Motor neuron (in vitro differentiated cells): ENCODE results near the gene KIAA2012. TPM values are rescaled to one million over a fixed set of nuclear protein-coding genes. Genes with fewer than 3 reads are reported as not detected.

ENCODE experiments used
- ATAC-seq, 8 experiments: fragments of 200-7000 bp; cut with Tn5 transposase; replicated peaks in 6 of 8; 2 replicates each; pipeline ENCODE4 v1.8.0; 2021; ENCODE audit warnings: mild to moderate bottlenecking in 8 of 8, moderate library complexity in 8 of 8
- H3K27ac ChIP-seq, 2 donors: fragments of 250-450 bp; sonication (Bioruptor Pico); 2 replicates each; pipeline ENCODE4 v1.9.0; 2021; ENCODE audit warnings: antibody characterized with exemption in 2 of 2, mild to moderate bottlenecking in 2 of 2, moderate library complexity in 1 of 2
- H3K4me1 ChIP-seq, 2 donors: fragments of 250-450 bp; sonication (Bioruptor Pico); replicated peaks in 1 of 2; 2 replicates each; pipeline ENCODE4 v1.6.1; 2021; ENCODE audit warnings: antibody characterized with exemption in 2 of 2, mild to moderate bottlenecking in 2 of 2, moderate library complexity in 1 of 2
- H3K4me3 ChIP-seq, 5 donors: fragments of 250-450 bp; sonication (Bioruptor Pico); 2 replicates each; pipeline ENCODE4 v1.9.0; 2021; ENCODE audit warnings: antibody characterized with exemption in 5 of 5, mild to moderate bottlenecking in 5 of 5, moderate library complexity in 4 of 5
- WGBS, 10 experiments: fragments of 450-650 bp; shearing (Covaris generic); methylation state at CpG; one replicate each; pipeline ENCODE4 v1.0.0; 2022; 5-methylcytosine and 5-hydroxymethylcytosine counted together
- in situ Hi-C, 9 experiments: fragments of 400-800 bp; cut with MboI; loops; one replicate each; pipeline ENCODE4 v1.15.0; 2021; ENCODE audit warnings: low sequenced_read_pairs in 9 of 9, low pct_unique_long_range_greater_than_20kb in 2 of 9; ENCODE audit not compliant: unreplicated experiment in 9 of 9
- total RNA-seq, 8 experiments: library from RNA; unstranded; fragments of 300-600 nt; gene quantifications; 2 replicates each; pipeline versions ENCODE4 v1.2.3 to v1.2.4, GENCODE V29; 2022

The KIAA2012 gene
- total RNA-seq, 8 experiments from 2014 or later: 0.24 to 12.5 (median 0.39) TPM

DNA sequence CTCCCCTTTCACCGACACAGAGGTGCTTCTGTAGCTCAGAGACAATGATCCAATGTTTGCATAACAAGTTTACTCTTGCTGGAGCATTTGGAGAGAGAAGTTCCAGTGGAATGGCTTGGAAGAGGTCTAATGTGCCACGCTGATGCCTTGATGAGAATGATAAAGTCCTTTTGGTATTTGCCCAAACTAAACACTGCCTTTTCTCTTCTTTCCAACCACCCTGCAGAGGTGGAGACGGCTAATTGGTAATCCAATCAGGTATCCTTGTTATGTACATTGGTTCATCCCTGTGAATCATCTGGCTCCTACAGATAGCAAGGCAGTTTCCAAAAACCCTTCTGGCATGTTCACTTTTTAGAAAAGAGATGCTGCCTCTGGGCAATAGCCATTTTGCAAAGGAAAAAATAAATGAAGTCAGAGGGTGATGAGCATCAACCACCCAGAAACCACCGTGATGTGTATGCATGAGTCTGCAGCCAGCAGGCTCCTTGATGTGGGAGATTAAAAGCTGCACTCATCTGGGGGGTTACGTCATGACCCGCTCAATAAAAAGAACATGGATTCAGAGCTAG lies 40.6 kb downstream of the KIAA2012 start:
- peak in 3 of 8 experiments; percentile 54 to 59 (median 59) for ATAC-seq
- Histone ChIP-seq H3K4me1 (peaks cover 15 to 19% of the 10 kb centered on the region in 2 donors), H3K27ac (no peak overlapping the region), H3K4me3 (no peak overlapping the region)
- whole genome bisulfite sequencing, 10 experiments: 10 to 94% (median 78%) methylated on average over 2 to 5 of the region's 6 CpGs; no CpG with 5 or more reads in 3 of the 10 experiments
- in situ Hi-C loops: no loop called here

DNA sequence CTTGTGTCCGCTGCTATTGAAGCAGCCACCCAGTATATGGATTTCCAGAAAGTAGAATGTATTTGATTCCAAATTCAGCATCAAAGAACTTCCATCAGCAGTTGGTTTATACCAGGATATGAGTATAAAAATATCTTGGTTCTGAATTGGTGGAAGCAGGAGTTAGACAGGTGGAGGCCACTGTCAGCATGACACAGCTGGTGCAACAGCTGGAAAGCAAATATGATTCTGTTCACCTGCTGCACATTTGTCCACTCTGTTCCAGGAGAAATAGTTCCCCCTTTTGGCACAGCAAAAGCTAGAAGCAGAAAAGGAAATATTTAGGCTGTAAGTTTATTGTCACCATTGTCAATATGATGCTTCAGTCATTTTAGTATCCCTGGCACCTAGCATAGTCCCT lies 41.2 kb downstream of the KIAA2012 start:
- ATAC-seq: no peak

DNA sequence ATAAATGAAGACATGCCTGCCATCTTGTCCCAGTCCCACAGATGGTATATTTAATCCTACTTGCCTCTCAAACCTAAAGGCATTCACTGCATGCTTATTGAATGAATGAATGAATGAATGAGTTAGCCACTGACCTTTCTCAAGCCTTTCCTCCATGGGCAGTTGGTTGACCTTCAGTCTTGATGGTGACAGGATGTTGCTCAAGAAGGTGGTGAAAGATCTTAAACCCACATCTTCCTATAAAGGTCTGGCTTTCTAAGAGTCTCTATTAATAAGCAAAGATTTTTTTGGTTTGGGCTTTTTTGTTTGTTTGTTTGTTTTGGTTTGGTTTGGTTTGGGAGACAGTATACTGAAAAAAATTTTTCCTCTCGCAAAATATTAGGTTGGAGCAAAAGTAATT lies 41.7 kb downstream of the KIAA2012 start:
- in situ Hi-C loops: no loop called here
- 17 to 100% (median 100%) methylated on average over 1 of the region's 1 CpG; no CpG with 5 or more reads in 2 of the 10 experiments for WGBS, 10 experiments
- Histone ChIP-seq H3K27ac (no peak overlapping the region), H3K4me3 (no peak overlapping the region), H3K4me1 (peaks cover 11 to 15% of the 10 kb centered on the region in 2 donors)
- ATAC-seq: no peak

More for the DNA sequence above, 41.2 kb downstream of the KIAA2012 start:
- H3K4me3 ChIP-seq: no peak overlapping the region
- peaks cover 11 to 19% of the 10 kb centered on the region in 2 donors for H3K4me1 ChIP-seq
- WGBS, 10 experiments: 43 to 100% (median 67%) methylated on average over 1 of the region's 1 CpG; no CpG with 5 or more reads in 3 of the 10 experiments
- in situ Hi-C loops: no loop called here
- no peak overlapping the region for H3K27ac ChIP-seq

DNA sequence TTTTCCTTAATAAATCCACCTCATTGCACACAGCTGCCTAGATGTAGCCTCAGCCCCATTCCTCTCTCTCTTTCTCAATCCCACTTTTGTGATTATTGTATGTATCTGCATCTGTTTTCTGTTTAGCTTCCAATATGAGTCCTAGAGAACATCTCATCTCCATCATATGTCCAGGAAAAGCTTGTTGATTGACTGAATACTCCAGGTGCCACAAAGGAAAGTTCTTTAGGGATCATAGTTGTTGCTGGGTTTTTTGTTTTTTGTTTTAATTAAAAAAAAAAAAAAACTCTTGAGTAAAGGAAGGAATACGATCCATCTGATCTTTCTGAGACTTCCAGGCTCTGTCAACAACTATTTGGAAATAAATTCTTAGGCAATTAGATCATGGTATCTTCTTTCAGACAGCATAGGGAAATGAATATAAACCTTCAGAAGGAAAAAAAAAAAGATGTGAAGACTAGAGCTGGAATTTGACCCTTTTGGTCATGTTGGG lies 42.5 kb downstream of the KIAA2012 start:
- H3K4me3 ChIP-seq: no peak overlapping the region
- ATAC-seq: peak in 3 of 8 experiments; percentile 44 to 89 (median 61)
- in situ Hi-C loops: no loop called here
- WGBS, 10 experiments: 0 to 100% (median 70%) methylated on average over 1 of the region's 1 CpG; no CpG with 5 or more reads in 1 of the 10 experiments
- H3K4me1 ChIP-seq: peaks cover 4 to 7% of the 10 kb centered on the region in 2 donors
- no peak overlapping the region for H3K27ac ChIP-seq

DNA sequence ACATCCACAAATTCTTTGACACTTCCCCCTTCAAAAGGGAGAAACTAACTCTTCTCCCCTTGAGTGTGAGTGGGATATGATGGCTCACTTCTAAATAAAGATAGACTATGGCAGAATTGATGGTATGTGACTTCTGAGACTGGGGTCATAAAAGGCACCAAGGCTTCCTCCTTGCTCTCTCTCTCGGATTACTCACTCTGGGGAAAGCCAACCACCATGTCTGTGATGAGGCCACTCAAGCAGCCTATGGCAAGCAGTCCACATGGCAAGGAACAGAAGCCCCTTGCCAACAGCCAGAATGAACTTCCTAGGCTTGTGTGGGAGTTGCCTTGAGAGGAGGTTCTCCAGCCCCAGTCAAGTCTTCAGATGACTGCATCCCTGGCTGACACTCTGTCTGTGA lies 43.6 kb downstream of the KIAA2012 start:
- Histone ChIP-seq H3K27ac (no peak overlapping the region), H3K4me3 (no peak overlapping the region), H3K4me1 (no peaks in the 10 kb centered on the region)
- no peak for ATAC-seq
- 100% methylated on average over 1 of the region's 1 CpG; no CpG with 5 or more reads in 8 of the 10 experiments for WGBS, 10 experiments
- in situ Hi-C loops: no loop called here

DNA sequence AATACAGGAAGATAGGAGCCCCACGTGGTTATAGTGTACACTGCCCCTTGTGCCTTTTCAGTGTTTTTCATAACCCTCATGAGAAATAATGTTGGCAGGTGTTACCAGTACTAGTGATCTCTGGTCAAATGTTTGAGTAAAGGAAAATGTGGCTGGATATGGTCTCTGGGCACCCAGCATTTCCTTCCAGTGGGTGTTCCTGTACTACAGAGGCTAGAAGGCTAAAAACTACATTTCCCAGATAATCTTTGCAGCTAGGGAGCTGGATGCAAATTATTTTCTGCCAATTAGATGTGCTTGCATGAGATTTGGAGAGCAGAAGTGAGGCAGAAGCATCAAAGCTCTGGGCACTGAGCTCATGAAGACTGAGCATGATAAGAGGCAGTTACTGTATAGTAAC lies 45.1 kb downstream of the KIAA2012 start:
- H3K27ac ChIP-seq: no peak overlapping the region
- in situ Hi-C loops: no loop called here
- no peak overlapping the region for H3K4me3 ChIP-seq
- peak in 1 of 8 experiments; percentile 37 for ATAC-seq
- H3K4me1 ChIP-seq: peaks cover 4 to 6% of the 10 kb centered on the region in 2 donors
- 17 to 100% (median 92%) methylated on average over 1 of the region's 1 CpG; no CpG with 5 or more reads in 3 of the 10 experiments for WGBS, 10 experiments

DNA sequence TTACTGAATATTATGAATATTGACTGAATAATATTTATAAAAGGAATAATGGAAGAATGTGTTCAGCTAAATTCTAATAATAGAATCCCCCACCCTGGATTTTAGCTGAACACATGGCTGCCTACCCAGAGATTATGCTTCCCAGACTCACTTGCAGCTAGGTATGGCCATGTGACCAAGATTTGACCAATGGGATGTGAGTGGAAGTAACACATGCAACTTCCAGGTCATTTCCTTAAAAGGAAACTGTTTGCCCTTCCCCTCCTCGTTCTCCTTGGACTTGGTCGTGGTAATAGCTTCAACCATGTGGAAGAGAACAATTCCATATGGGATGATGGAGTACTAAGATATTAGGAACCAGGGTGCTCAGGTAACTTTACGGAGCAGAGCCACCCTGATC lies 47.8 kb downstream of the KIAA2012 start:
- Histone ChIP-seq H3K27ac (no peak overlapping the region), H3K4me3 (no peak overlapping the region), H3K4me1 (peaks cover 9 to 13% of the 10 kb centered on the region in 2 donors)
- in situ Hi-C loops: no loop called here
- WGBS, 10 experiments: 11 to 100% (median 83%) methylated on average over 1 to 3 of the region's 3 CpGs; no CpG with 5 or more reads in 3 of the 10 experiments
- no peak for ATAC-seq

DNA sequence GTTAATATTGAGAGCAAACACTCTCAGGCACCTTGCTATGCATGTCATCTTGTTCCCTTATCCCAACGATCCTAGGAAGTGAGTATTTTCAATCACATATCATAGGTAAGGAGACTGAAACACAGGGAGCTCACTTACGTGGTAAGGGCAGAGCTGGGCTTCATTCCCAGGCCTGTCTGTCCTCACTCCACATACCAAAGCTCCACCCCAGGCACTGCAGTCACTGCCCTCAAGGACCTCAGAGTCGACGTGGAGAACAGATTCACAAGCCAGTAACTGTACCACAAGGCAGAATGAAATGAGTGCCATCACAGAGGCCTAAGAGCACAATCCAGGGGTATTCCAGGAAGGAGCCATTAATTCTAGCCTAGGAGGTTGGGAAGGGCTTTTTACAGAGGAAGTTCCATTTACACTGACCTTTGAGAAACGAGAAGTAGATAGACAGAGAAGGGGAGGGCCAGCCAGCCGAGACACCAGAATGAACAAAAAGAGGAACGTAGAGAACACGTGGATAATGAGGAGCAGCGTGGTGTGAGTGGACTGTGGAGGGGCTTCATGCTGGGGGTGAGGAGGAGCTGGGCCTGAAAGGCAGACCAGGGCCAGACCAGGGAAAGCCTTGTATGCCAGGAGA lies 48.6 kb downstream of the KIAA2012 start:
- WGBS, 10 experiments: 53 to 100% (median 82%) methylated on average over 1 to 6 of the region's 9 CpGs; no CpG with 5 or more reads in 1 of the 10 experiments
- in situ Hi-C loops: no loop called here
- Histone ChIP-seq H3K27ac (no peak overlapping the region), H3K4me3 (no peak overlapping the region), H3K4me1 (peaks cover 9 to 13% of the 10 kb centered on the region in 2 donors)
- peak in 1 of 8 experiments; percentile 10 for ATAC-seq

DNA sequence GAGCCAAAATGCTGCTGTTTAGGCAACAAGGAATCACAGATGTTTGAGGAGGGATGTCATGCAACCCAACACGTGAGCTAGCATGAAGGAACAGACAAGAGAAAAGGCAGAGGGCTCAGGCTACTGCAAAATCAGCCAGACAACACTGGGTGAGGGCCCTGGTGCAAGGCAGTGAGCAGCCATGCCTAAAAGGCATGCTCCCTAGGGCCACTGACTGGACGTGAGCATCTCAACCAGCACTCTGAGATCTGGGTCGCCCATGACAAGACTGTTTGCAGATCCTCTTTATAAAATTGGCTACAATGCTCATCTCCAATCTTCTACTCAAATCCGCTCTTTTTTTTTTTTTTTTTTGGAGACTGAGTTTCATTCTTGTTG lies 49.1 kb downstream of the KIAA2012 start:
- H3K4me3 ChIP-seq: no peak overlapping the region
- in situ Hi-C loops: no loop called here
- no peak overlapping the region for H3K27ac ChIP-seq
- 50 to 93% (median 77%) methylated on average over 1 to 3 of the region's 4 CpGs; no CpG with 5 or more reads in 6 of the 10 experiments for WGBS, 10 experiments
- H3K4me1 ChIP-seq: peaks cover 9 to 13% of the 10 kb centered on the region in 2 donors
- ATAC-seq: no peak

DNA sequence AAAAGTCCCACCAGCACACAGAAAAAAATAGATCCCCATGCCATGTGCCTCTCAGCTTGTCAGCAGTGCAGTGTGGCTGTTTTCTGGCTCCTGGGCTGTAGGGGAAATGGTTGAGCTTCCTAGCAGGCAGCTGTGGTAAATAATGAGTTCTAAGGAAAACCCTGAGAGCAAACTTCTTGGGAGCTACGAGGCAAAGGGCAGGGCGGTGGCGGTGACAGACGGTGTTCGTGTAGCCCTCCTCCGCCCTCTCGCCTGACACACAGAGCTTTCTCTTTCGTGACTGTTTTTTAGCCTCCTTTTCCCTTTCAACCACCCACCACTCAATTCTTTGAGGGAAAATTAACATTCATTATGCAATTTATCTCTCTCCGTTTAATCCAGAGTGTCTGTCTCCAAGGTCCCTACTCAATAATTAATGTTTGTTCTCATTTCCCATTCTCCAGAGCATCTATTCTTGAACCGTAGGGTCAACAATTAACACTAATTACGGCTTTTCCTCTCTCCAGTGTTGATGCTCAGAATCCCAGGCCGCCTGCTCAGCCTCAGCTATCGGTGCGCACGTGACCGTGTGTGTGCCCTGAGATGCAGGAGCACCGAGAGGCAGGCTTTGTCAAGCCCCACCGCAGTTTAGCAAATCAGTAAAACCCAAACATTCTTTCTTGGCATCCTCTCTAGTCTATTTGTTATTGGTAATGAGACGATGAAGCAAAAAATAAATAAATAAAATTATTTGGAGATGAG lies 50.1 kb downstream of the KIAA2012 start:
- Histone ChIP-seq H3K4me3 (no peak overlapping the region), H3K27ac (peak overlapping the region in 1 of 2 donors; percentile 43), H3K4me1 (peaks cover 9 to 21% of the 10 kb centered on the region in 2 donors)
- ATAC-seq: peak in 6 of 8 experiments; percentile 29 to 90 (median 88)
- 15 to 57% (median 28%) methylated on average over 2 to 16 of the region's 19 CpGs for WGBS, 10 experiments
- in situ Hi-C loops: no loop called here

DNA sequence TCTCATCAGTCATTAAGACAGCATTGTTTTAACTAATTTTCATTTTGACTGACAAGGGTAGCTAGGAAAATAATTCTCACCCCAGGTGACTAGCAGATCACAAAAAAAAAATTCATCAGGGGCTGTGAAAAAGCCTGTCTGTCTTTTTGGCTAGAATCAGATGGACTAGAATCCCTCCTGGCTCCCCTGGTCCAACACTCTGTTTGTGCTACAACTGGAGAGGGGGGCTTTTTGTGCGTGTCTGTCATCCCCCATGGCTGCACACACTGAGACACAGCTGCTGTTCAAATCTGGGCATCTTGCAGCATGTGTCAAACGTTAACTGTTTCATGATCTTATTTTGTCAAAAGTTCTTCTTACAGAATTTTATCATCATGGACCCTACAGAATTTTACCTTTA lies 51.2 kb downstream of the KIAA2012 start:
- Histone ChIP-seq H3K27ac (no peak overlapping the region), H3K4me3 (no peak overlapping the region), H3K4me1 (peaks cover 9 to 24% of the 10 kb centered on the region in 2 donors)
- in situ Hi-C loops: no loop called here
- 40 to 100% (median 87%) methylated on average over 1 to 2 of the region's 2 CpGs; no CpG with 5 or more reads in 2 of the 10 experiments for WGBS, 10 experiments
- ATAC-seq: no peak

DNA sequence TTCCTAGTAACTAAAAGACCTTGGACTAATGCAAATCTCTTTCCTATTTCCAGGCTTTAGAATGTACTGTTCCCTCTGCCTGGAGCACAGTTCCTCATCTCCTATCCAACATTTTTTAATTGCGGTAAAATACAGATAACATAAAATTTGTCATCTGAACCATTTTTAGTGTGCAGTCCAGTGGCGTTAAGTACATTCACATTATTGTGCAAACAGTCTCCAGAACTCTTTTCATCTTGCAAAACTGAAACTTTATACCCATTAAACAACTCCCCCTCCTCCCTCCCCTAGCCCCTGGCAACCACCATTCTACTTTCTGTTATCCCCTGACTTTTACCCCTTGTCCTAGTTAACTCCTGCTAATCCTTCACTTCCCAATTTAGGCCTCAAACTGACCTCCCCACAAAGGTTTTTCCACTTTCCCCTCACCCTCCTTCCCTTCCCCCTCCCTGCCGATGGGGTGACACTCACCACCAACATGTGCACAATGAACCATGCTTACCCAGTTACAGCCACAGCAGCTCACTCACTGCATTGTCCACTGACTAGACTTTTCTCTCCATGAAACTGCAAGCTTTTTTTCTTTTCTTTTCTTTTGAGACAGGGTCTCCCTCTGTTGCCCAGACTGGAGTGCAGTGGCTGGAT lies 54.8 kb downstream of the KIAA2012 start:
- H3K4me1 ChIP-seq: peaks cover 9 to 20% of the 10 kb centered on the region in 2 donors
- WGBS, 10 experiments: 0 to 86% (median 51%) methylated on average over 1 to 3 of the region's 3 CpGs; no CpG with 5 or more reads in 1 of the 10 experiments
- no peak overlapping the region for H3K4me3 ChIP-seq
- in situ Hi-C loops: no loop called here
- H3K27ac ChIP-seq: no peak overlapping the region
- ATAC-seq: peak in 5 of 8 experiments; percentile 36 to 66 (median 53)
